Mesenchymal stem cell (in vitro differentiated cells and primary cell): Measurements from ENCODE around the gene LBHD1.
"Not testable (repeated sequence)": the region's sequence is repeated elsewhere in the genome, so short reads cannot be mapped to it uniquely, and the experiment has no call there.

ENCODE experiments used
- DNase-seq: peaks from one replicate; pipeline ENCODE4 v3.0.0-alpha.2; 2013
- H2AFZ ChIP-seq: one replicate; pipeline ENCODE4 v1.6.1; 2013; ENCODE audit warnings: low read depth, mild to moderate bottlenecking, control low read depth, inconsistent platforms, low read length, moderate library complexity
- H2AK5ac ChIP-seq: 2 replicates; pipeline ENCODE4 v1.6.1; 2013; ENCODE audit warnings: low read length, moderate library complexity, mild to moderate bottlenecking, inconsistent platforms; ENCODE audit not compliant: severe bottlenecking
- H2BK120ac ChIP-seq: one replicate; pipeline ENCODE4 v1.6.1; 2013; ENCODE audit warnings: low read depth, mild to moderate bottlenecking, inconsistent platforms, low read length, moderate library complexity
- H2BK12ac ChIP-seq, 2 experiments: one replicate each; pipeline ENCODE4 v1.6.1; 2013; ENCODE audit warnings: inconsistent platforms in 2 of 2, low read length in 2 of 2, mild to moderate bottlenecking in 2 of 2, moderate library complexity in 2 of 2, control low read depth in 1 of 2
- H2BK15ac ChIP-seq: one replicate; pipeline ENCODE4 v1.6.1; 2013; ENCODE audit warnings: mild to moderate bottlenecking, low read depth, inconsistent platforms; ENCODE audit not compliant: poor library complexity, severe bottlenecking
- H2BK5ac ChIP-seq: 2 replicates; pipeline ENCODE4 v1.6.1; 2013; ENCODE audit warnings: low read depth, mild to moderate bottlenecking, low read length, control low read depth, inconsistent platforms; ENCODE audit not compliant: poor library complexity, severe bottlenecking
- H3K14ac ChIP-seq, 2 experiments: one replicate each; pipeline ENCODE4 v1.6.1; 2013; ENCODE audit warnings: inconsistent platforms in 2 of 2, low read length in 2 of 2, control low read depth in 1 of 2, mild to moderate bottlenecking in 1 of 2, moderate library complexity in 1 of 2
- H3K18ac ChIP-seq, 2 experiments: one replicate each; pipeline ENCODE4 v1.6.1; 2013; ENCODE audit warnings: inconsistent platforms in 2 of 2, low read length in 2 of 2, control low read depth in 1 of 2, low read depth in 1 of 2, mild to moderate bottlenecking in 1 of 2
- H3K23ac ChIP-seq, 2 experiments: one replicate each; pipeline ENCODE4 v1.6.1; 2013; ENCODE audit warnings: inconsistent platforms in 2 of 2, low read length in 2 of 2, mild to moderate bottlenecking in 2 of 2, moderate library complexity in 2 of 2, control low read depth in 1 of 2
- H3K27ac ChIP-seq: 2 replicates; pipeline ENCODE4 v1.5.1; 2013; ENCODE audit warnings: mild to moderate bottlenecking, moderate library complexity, low read length, control low read depth, inconsistent platforms; ENCODE audit not compliant: poor library complexity, severe bottlenecking
- H3K27me3 ChIP-seq, 2 experiments: 2 replicates each; pipeline versions ENCODE4 v1.6.1 to v1.7.0; 2013; ENCODE audit warnings: low read length in 2 of 2, mild to moderate bottlenecking in 2 of 2, moderate library complexity in 2 of 2, control low read depth in 1 of 2, inconsistent platforms in 1 of 2; ENCODE audit not compliant: control insufficient read depth in 1 of 2, insufficient read depth in 1 of 2
- H3K36me3 ChIP-seq, 2 experiments: 2 replicates each; pipeline versions ENCODE4 v1.6.1 to v1.7.0; 2013; ENCODE audit warnings: low read length in 2 of 2, control low read depth in 1 of 2, inconsistent platforms in 1 of 2, low read depth in 1 of 2, mild to moderate bottlenecking in 1 of 2; ENCODE audit not compliant: insufficient read depth in 2 of 2, control insufficient read depth in 1 of 2
- H3K4ac ChIP-seq, 2 experiments: one replicate each; pipeline ENCODE4 v1.6.1; 2013; ENCODE audit warnings: inconsistent platforms in 2 of 2, low read length in 2 of 2, mild to moderate bottlenecking in 2 of 2, moderate library complexity in 2 of 2, control low read depth in 1 of 2, low read depth in 1 of 2
- H3K4me1 ChIP-seq: 2 replicates; pipeline ENCODE4 v1.6.1; 2013; ENCODE audit warnings: low read depth, low read length, control low read depth; ENCODE audit not compliant: control insufficient read depth, insufficient read depth
- H3K4me2 ChIP-seq: 2 replicates; pipeline ENCODE4 v1.6.1; 2013; ENCODE audit warnings: low read length, mild to moderate bottlenecking, inconsistent platforms; ENCODE audit not compliant: poor library complexity, severe bottlenecking
- H3K4me3 ChIP-seq, 2 experiments: 2 replicates each; pipeline versions ENCODE4 v1.5.1 to v1.7.0; 2013; ENCODE audit warnings: low read length in 2 of 2, mild to moderate bottlenecking in 2 of 2, control low read depth in 1 of 2, low read depth in 1 of 2; ENCODE audit not compliant: insufficient read depth in 1 of 2
- H3K79me1 ChIP-seq: replicated peaks from 2 replicates; pipeline ENCODE4 v1.6.1; 2013; ENCODE audit warnings: mild to moderate bottlenecking, control low read depth, low read length, inconsistent platforms; ENCODE audit not compliant: poor library complexity, severe bottlenecking
- H3K9ac ChIP-seq: 2 replicates; pipeline ENCODE4 v1.7.0; 2013; ENCODE audit warnings: mild to moderate bottlenecking, low read length, moderate library complexity
- H3K9me3 ChIP-seq: 2 replicates; pipeline ENCODE4 v1.7.0; 2013; ENCODE audit warnings: mild to moderate bottlenecking, low read length; ENCODE audit not compliant: control insufficient read depth
- H4K8ac ChIP-seq: one replicate; pipeline ENCODE4 v1.6.1; 2013; ENCODE audit warnings: inconsistent platforms, mild to moderate bottlenecking, low read length, moderate library complexity
- H4K91ac ChIP-seq: one replicate; pipeline ENCODE4 v1.6.1; 2013; ENCODE audit warnings: mild to moderate bottlenecking, low read length, inconsistent platforms
- WGBS: methylation state at CpG from one replicate; pipeline ENCODE4 v1.1.7; 2013; ENCODE audit warnings: mixed read lengths; 5-methylcytosine and 5-hydroxymethylcytosine counted together

The LBHD1 gene

DNA sequence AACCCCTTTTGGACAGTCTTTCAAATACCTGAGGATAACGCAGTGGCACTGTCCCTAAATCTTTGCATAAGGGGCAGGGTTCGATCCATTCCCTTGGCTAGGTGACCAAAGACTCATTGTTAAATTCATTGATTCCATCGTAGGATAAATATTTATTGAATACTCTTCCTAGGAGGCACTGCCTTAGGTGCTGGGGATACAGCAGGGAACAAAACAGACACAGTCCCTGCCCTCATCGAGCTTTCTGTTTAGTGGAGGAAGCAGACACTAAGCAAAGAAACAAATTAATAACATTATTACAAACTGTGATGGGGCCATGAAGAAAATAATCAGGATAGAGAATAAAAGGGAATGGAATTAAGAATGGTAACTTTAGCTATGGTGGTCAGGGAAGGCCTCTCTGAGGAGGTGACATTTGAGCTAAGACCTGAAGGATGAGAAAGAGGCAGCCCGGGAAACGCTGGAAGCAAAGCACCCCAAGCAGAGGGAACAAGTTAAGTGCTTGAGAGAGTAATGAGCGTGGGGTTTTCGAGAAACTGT is 51.0 kb downstream of the LBHD1 start:
- H3K9me3 ChIP-seq: no peaks in the 10 kb centered on the region
- peak overlapping the region; percentile 91 for H3K9ac ChIP-seq
- DNase-seq: no peak
- no peak overlapping the region for H2BK120ac ChIP-seq
- H2AFZ ChIP-seq: no peak overlapping the region
- H2BK5ac ChIP-seq: no peak overlapping the region
- peaks cover 3% of the 10 kb centered on the region for H3K4me1 ChIP-seq
- H2BK15ac ChIP-seq: no peak overlapping the region
- H3K79me1 ChIP-seq: peaks cover 6% of the 10 kb centered on the region
- peaks cover 35 to 42% of the 10 kb centered on the region in 2 experiments for H3K36me3 ChIP-seq
- H3K4me2 ChIP-seq: peak overlapping the region; percentile 44
- peak overlapping the region; percentile 59 to 90 for H3K4me3 ChIP-seq
- H3K27ac ChIP-seq: peak overlapping the region; percentile 53
- H4K91ac ChIP-seq: no peak overlapping the region
- 40% methylated on average over 7 of the region's 8 CpGs for WGBS
- peak overlapping the region; percentile 85 for H2AK5ac ChIP-seq
- H3K14ac ChIP-seq: peak overlapping the region in 1 of 2 experiments; percentile 61
- peak overlapping the region; percentile 5 to 85 for H3K18ac ChIP-seq
- H4K8ac ChIP-seq: no peak overlapping the region
- H3K23ac ChIP-seq: no peak overlapping the region
- no peak overlapping the region for H2BK12ac ChIP-seq
- no peaks in the 10 kb centered on the region for H3K27me3 ChIP-seq
- H3K4ac ChIP-seq: peak overlapping the region; percentile 42 to 73

DNA sequence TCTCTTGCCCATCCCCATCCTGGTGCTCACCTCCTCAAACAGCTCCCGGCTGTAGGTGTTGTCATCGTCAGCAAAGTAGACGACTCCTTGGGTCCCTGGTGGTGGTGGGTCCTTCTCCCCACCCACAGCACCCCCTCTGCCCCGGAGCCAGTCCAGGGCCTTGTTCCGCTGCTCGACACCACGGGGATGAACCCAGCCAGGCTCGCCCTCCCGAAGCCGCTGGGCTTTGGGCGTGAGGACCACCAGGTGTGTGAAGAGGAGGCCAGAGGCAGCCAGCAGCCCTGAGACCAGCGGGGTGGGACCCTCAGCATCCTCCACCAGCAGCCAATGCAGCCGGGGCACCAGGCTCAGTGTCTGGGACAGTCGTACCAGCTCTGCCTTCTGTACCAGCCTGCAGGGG is 55.1 kb downstream of the LBHD1 start:
- 98% methylated on average over 10 of the region's 14 CpGs for WGBS
- not testable (repeated sequence) for H2BK120ac ChIP-seq, H3K4me3 ChIP-seq, DNase-seq, H2AK5ac ChIP-seq, H3K27ac ChIP-seq, H3K18ac ChIP-seq, H2AFZ ChIP-seq, H3K9ac ChIP-seq, H3K27me3 ChIP-seq, H2BK5ac ChIP-seq, H4K8ac ChIP-seq, H3K79me1 ChIP-seq, H4K91ac ChIP-seq, H2BK15ac ChIP-seq, H3K4me2 ChIP-seq, H3K9me3 ChIP-seq, H3K23ac ChIP-seq, H3K14ac ChIP-seq, H3K4ac ChIP-seq
- H2BK12ac ChIP-seq: peak overlapping the region in 1 of 2 experiments; percentile 15
- peaks cover 18% of the 10 kb centered on the region for H3K4me1 ChIP-seq
- H3K36me3 ChIP-seq: peaks cover 31 to 37% of the 10 kb centered on the region in 2 experiments

DNA sequence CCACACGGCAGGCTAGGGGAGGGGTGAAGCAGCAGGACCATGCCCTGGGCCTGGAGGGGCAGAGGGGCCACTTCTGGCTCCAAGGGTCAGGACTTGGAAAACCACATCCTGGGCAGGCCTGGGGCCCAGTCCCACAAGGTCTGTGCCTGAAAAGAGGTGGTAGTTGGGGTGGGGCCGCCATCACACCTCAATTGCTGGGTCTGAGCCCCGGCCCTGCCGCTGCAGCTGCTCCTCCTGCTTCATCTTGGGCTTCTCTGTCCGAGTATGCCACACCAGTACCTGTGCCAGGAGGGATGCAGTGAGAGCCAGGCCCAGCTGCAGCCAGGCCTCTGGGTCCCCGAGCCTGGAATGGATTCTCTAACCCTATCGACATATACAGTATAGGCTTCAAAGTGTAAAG is 56.5 kb downstream of the LBHD1 start:
- H2BK15ac ChIP-seq: no peak overlapping the region
- H4K8ac ChIP-seq: no peak overlapping the region
- no peak overlapping the region for H3K18ac ChIP-seq
- H3K4me1 ChIP-seq: peaks cover 25% of the 10 kb centered on the region
- H3K14ac ChIP-seq: no peak overlapping the region
- H4K91ac ChIP-seq: peak overlapping the region; percentile 78
- H2BK120ac ChIP-seq: no peak overlapping the region
- H3K27ac ChIP-seq: no peak overlapping the region
- H3K23ac ChIP-seq: no peak overlapping the region
- H2AK5ac ChIP-seq: no peak overlapping the region
- no peak overlapping the region for H3K4me2 ChIP-seq
- no peak for DNase-seq
- H3K4me3 ChIP-seq: no peak overlapping the region
- no peaks in the 10 kb centered on the region for H3K9me3 ChIP-seq
- peaks cover 14% of the 10 kb centered on the region for H3K79me1 ChIP-seq
- H3K36me3 ChIP-seq: peaks cover 34 to 43% of the 10 kb centered on the region in 2 experiments
- no peak overlapping the region for H3K9ac ChIP-seq
- H2AFZ ChIP-seq: no peak overlapping the region
- no peak overlapping the region for H3K4ac ChIP-seq
- 91% methylated on average over 7 of the region's 7 CpGs for WGBS
- no peak overlapping the region for H2BK5ac ChIP-seq
- H3K27me3 ChIP-seq: no peaks in the 10 kb centered on the region
- H2BK12ac ChIP-seq: no peak overlapping the region

DNA sequence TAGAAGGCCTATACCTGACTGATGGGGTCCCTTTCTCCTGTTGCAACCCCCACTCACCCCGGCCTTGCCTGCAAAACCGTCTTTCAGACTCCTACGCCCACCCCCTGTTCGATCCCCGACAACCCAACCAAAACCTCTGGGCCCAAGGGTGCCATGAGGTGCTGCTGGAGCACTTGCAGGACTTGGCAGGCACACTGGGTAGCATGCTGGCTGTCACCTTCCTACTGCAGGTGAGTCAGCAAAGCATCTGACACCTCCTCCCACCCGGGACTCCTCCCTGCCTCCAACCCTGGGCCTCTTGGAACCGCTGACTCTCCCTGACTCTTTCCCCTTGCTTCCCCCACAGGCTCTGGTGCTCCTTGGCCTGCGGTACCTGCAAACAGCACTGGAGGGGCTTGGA is 57.8 kb downstream of the LBHD1 start:
- H2AK5ac ChIP-seq: peak overlapping the region; percentile 13
- H3K4me1 ChIP-seq: peaks cover 22% of the 10 kb centered on the region
- peak overlapping the region in 1 of 2 experiments; percentile 50 for H3K4ac ChIP-seq
- no peak overlapping the region for H3K27ac ChIP-seq
- no peaks in the 10 kb centered on the region for H3K9me3 ChIP-seq
- H3K18ac ChIP-seq: no peak overlapping the region
- H2BK12ac ChIP-seq: peak overlapping the region in 1 of 2 experiments; percentile 55
- DNase-seq: no peak
- H3K9ac ChIP-seq: no peak overlapping the region
- H4K8ac ChIP-seq: no peak overlapping the region
- no peak overlapping the region for H3K4me3 ChIP-seq
- H4K91ac ChIP-seq: no peak overlapping the region
- H3K14ac ChIP-seq: no peak overlapping the region
- no peak overlapping the region for H2AFZ ChIP-seq
- H3K27me3 ChIP-seq: no peaks in the 10 kb centered on the region
- no peak overlapping the region for H3K23ac ChIP-seq
- WGBS: 91% methylated on average over 6 of the region's 8 CpGs
- no peak overlapping the region for H2BK5ac ChIP-seq
- H3K79me1 ChIP-seq: peaks cover 24% of the 10 kb centered on the region
- H2BK120ac ChIP-seq: no peak overlapping the region
- no peak overlapping the region for H3K4me2 ChIP-seq
- H3K36me3 ChIP-seq: peaks cover 46 to 55% of the 10 kb centered on the region in 2 experiments
- H2BK15ac ChIP-seq: no peak overlapping the region
